DND-41 (cell line): ENCODE measurements around the gene LY6G5C.

ENCODE experiments used
- ATAC-seq: fragments of 200-7000 bp; cut with Tn5 transposase; 3 replicates; pipeline ENCODE4 v1.9.1; 2021; ENCODE audit warnings: low read depth; ENCODE audit not compliant: insufficient read depth
- DNase-seq: peaks from one replicate; pipeline ENCODE4 v3.0.0-alpha.2; 2020
- H2AFZ ChIP-seq: 2 replicates; pipeline ENCODE4 v1.6.0; 2012; ENCODE audit warnings: low read depth, low read length
- H3K27ac ChIP-seq: 2 replicates; pipeline ENCODE4 v1.5.1; 2012; ENCODE audit warnings: low read length, inconsistent platforms
- H3K27me3 ChIP-seq: fragments of 200-600 bp; sonication (generic); 2 replicates; pipeline ENCODE4 v1.6.0; 2012; ENCODE audit warnings: low read length, mild to moderate bottlenecking, inconsistent platforms; ENCODE audit not compliant: insufficient read depth, poor library complexity
- H3K36me3 ChIP-seq: 2 replicates; pipeline ENCODE4 v1.5.1; 2012; ENCODE audit warnings: low read length, inconsistent platforms; ENCODE audit not compliant: insufficient read depth
- H3K4me1 ChIP-seq: 2 replicates; pipeline ENCODE4 v1.5.1; 2012; ENCODE audit warnings: mild to moderate bottlenecking, low read length; ENCODE audit not compliant: insufficient read depth
- H3K4me2 ChIP-seq: 2 replicates; pipeline ENCODE4 v1.6.0; 2012; ENCODE audit warnings: mild to moderate bottlenecking, moderate library complexity, low read length, inconsistent platforms; ENCODE audit not compliant: insufficient read depth
- H3K4me3 ChIP-seq, 2 experiments: fragments of 200-600 bp in 1 of 2; shearing (Covaris generic) in 1 of 2; 2 replicates each; pipeline ENCODE4 v1.5.1; 2012 to 2016; ENCODE audit warnings: inconsistent platforms in 2 of 2, low read length in 2 of 2, mild to moderate bottlenecking in 2 of 2, low read depth in 1 of 2, moderate library complexity in 1 of 2
- H3K79me2 ChIP-seq: 2 replicates; pipeline ENCODE4 v1.6.0; 2012; ENCODE audit warnings: low read length, inconsistent platforms; ENCODE audit not compliant: insufficient read depth
- H3K9ac ChIP-seq: 2 replicates; pipeline ENCODE4 v1.6.0; 2012; ENCODE audit warnings: low read depth, mild to moderate bottlenecking, inconsistent platforms, low read length, moderate library complexity
- H3K9me3 ChIP-seq: 2 replicates; pipeline ENCODE4 v1.5.1; 2012; ENCODE audit warnings: low read length, moderate library complexity, mild to moderate bottlenecking, inconsistent platforms; ENCODE audit not compliant: insufficient read depth, severe bottlenecking
- H4K20me1 ChIP-seq: 2 replicates; pipeline ENCODE4 v1.6.0; 2012; ENCODE audit warnings: low read length; ENCODE audit not compliant: insufficient read depth
- EZH2 ChIP-seq: IDR thresholded peaks from 3 replicates; pipeline ENCODE4 v1.6.1; 2012; ENCODE audit warnings: borderline replicate concordance, low read depth, mild to moderate bottlenecking, moderate library complexity, low read length, inconsistent platforms; ENCODE audit not compliant: severe bottlenecking
- TF ChIP-seq, protein P1 (sequence below): IDR thresholded peaks from 2 replicates; pipeline ENCODE4 v1.5.1; 2012; ENCODE audit warnings: borderline replicate concordance, low read length, moderate library complexity, mild to moderate bottlenecking; ENCODE audit not compliant: poor library complexity, severe bottlenecking; ENCODE audit errors: extremely low read depth

Gene LY6G5C

DNA sequence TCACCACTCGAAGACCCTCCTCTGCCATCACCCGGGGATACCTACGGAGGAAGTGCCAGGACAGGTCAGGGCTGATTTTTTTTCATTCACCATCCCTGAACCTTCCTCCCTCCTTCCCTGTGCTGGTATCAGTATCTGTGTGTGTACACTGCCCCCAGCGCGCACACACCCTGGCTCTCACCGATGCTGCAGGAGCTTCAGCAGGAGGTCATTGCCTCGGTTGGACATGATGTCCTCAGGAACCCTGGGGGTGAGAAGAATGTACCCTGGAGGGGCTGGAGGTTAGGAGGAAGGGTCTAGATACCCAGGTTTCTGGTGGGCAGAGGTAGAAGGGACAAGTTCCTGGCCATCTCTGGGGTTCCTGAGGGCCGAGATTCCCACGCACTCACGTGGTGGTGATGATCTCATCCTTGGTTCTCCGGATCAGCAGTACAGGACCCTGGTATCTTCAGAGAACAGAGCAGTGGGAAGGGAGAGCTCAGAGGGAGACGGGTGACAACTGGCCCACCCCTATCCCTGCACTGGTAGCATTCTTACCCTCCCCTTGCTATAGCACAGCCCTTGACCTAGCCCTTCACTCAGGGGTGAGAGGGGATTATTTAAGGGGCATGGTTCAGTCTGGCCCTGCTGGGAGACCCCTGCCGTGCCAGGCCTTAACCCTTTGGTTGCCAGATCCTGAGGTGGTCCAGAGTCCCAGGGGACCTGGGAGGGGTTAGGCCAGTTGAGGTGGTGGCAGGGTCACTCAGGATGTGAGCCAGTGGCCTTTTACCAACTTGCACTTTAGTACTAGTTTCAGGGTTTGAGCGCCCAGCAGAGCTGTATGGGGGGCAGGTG lies 7.2 kb upstream of the LY6G5C start:
- no peaks in the 10 kb centered on the region for H3K79me2 ChIP-seq
- no peak for TF ChIP-seq EZH2
- peaks cover 75% of the 10 kb centered on the region for H3K36me3 ChIP-seq
- H4K20me1 ChIP-seq = no peaks in the 10 kb centered on the region
- no peak overlapping the region for H3K4me3 ChIP-seq
- no peaks in the 10 kb centered on the region for H3K27me3 ChIP-seq
- H3K4me1 ChIP-seq = no peaks in the 10 kb centered on the region
- H2AFZ ChIP-seq = no peak overlapping the region
- no peaks in the 10 kb centered on the region for H3K9me3 ChIP-seq
- H3K9ac ChIP-seq = no peak overlapping the region
- H3K27ac ChIP-seq = no peak overlapping the region
- DNase-seq (no peak), ATAC-seq (no peak)
- H3K4me2 ChIP-seq = no peak overlapping the region

DNA sequence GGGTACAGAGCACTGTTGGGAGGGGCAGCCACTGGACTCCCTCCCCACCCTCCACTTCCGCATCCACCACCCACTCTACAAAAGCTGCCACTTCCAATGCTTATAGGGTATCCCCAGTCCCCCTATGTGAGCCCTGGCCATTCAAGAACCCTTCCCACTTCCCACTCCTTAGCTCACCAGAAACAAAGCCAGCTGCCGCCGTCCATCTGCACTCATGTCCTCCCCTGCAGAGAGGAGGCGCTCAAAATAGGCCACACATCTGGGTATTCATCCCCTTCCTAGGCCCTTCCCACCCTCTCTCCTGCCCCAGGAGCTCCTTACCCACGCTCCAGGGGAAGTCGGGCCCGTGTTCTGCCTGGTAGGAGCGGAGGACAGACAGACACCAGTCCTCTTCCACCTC lies 6.5 kb upstream of the LY6G5C start:
- Histone ChIP-seq H4K20me1 (no peaks in the 10 kb centered on the region), H3K27ac (no peak overlapping the region), H3K4me2 (no peak overlapping the region), H3K36me3 (peaks cover 67% of the 10 kb centered on the region), H3K9me3 (no peaks in the 10 kb centered on the region), H3K4me1 (no peaks in the 10 kb centered on the region), H3K27me3 (no peaks in the 10 kb centered on the region), H3K4me3 (no peak overlapping the region), H3K79me2 (no peaks in the 10 kb centered on the region), H2AFZ (no peak overlapping the region), H3K9ac (no peak overlapping the region)
- no peak for DNase-seq
- ATAC-seq = no peak
- TF ChIP-seq, protein P1, sequence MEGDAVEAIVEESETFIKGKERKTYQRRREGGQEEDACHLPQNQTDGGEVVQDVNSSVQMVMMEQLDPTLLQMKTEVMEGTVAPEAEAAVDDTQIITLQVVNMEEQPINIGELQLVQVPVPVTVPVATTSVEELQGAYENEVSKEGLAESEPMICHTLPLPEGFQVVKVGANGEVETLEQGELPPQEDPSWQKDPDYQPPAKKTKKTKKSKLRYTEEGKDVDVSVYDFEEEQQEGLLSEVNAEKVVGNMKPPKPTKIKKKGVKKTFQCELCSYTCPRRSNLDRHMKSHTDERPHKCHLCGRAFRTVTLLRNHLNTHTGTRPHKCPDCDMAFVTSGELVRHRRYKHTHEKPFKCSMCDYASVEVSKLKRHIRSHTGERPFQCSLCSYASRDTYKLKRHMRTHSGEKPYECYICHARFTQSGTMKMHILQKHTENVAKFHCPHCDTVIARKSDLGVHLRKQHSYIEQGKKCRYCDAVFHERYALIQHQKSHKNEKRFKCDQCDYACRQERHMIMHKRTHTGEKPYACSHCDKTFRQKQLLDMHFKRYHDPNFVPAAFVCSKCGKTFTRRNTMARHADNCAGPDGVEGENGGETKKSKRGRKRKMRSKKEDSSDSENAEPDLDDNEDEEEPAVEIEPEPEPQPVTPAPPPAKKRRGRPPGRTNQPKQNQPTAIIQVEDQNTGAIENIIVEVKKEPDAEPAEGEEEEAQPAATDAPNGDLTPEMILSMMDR = no peak
- TF ChIP-seq EZH2 = no peak

DNA sequence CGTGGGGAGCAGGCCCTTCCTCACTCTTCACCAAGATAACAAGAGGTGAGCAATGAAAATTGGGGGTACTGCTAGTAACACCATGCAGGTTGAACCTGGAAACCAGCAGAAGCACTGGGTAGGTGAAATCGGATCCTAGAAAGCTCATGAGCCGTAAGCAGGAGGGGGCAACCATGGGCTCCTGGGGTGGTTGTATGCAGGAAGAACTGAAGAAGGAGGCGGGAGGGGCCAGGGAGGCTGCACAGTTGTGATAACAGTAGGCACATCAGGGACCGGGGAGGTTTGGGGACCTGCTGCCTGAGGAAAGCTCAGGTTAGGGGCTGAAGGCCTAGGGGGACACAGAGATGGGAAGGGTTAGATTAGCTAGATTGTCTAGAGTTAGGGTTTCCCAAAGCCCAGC lies 5.6 kb upstream of the LY6G5C start:
- Histone ChIP-seq H3K9ac (no peak overlapping the region), H4K20me1 (no peaks in the 10 kb centered on the region), H3K4me1 (no peaks in the 10 kb centered on the region), H3K9me3 (no peaks in the 10 kb centered on the region), H3K36me3 (peaks cover 59% of the 10 kb centered on the region), H3K27me3 (no peaks in the 10 kb centered on the region), H3K4me3 (no peak overlapping the region), H3K27ac (no peak overlapping the region), H3K4me2 (no peak overlapping the region), H2AFZ (no peak overlapping the region), H3K79me2 (no peaks in the 10 kb centered on the region)
- TF ChIP-seq, protein P1 = no peak
- no peak for TF ChIP-seq EZH2
- no peak for ATAC-seq
- no peak for DNase-seq

GRCh38 chr6:31683591-31683990 lies 2.7 kb upstream of the LY6G5C start:
- Histone ChIP-seq H3K4me3 (no peak overlapping the region), H3K79me2 (no peaks in the 10 kb centered on the region), H3K9ac (no peak overlapping the region)

More at GRCh38 chr6:31683591-31683990, 2.7 kb upstream of the LY6G5C start:
- ATAC-seq (no peak), DNase-seq (no peak)
- Histone ChIP-seq H3K4me1 (no peaks in the 10 kb centered on the region), H3K4me2 (no peak overlapping the region), H3K9me3 (no peaks in the 10 kb centered on the region), H3K36me3 (peaks cover 30% of the 10 kb centered on the region), H3K27me3 (no peaks in the 10 kb centered on the region), H4K20me1 (no peaks in the 10 kb centered on the region), H3K27ac (no peak overlapping the region), H2AFZ (no peak overlapping the region)
- TF ChIP-seq, protein P1 = no peak
- no peak for TF ChIP-seq EZH2
